C4-2B (cell line): ENCODE measurements around the gene HMX3.

Experiments
- ZFX ChIP-seq: fragments of 450-650 bp; IDR thresholded peaks from 2 replicates; pipeline ENCODE4 v1.6.1; 2017
- TF ChIP-seq, protein P1 (sequence below): fragments of 450-650 bp; conservative IDR thresholded peaks from 2 replicates; pipeline ENCODE4 v1.5.1; 2017; ENCODE audit warnings: mild to moderate bottlenecking

GRCh38 chr10:123157210-123157609 is 21.4 kb downstream of the HMX3 start:
- TF ChIP-seq, protein P1, sequence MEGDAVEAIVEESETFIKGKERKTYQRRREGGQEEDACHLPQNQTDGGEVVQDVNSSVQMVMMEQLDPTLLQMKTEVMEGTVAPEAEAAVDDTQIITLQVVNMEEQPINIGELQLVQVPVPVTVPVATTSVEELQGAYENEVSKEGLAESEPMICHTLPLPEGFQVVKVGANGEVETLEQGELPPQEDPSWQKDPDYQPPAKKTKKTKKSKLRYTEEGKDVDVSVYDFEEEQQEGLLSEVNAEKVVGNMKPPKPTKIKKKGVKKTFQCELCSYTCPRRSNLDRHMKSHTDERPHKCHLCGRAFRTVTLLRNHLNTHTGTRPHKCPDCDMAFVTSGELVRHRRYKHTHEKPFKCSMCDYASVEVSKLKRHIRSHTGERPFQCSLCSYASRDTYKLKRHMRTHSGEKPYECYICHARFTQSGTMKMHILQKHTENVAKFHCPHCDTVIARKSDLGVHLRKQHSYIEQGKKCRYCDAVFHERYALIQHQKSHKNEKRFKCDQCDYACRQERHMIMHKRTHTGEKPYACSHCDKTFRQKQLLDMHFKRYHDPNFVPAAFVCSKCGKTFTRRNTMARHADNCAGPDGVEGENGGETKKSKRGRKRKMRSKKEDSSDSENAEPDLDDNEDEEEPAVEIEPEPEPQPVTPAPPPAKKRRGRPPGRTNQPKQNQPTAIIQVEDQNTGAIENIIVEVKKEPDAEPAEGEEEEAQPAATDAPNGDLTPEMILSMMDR, result no peak
- no peak for TF ChIP-seq ZFX
